Activated CD4-positive, CD25-positive, alpha-beta regulatory T cell treated with anti-CD3 and anti-CD28 coated beads, Interleukin-2, amount 50 U/mL, for 24 hours (primary cell): ENCODE data around the gene ANKRD40.

Experiments used
- ATAC-seq, 2 donors: fragments of 150-1000 bp; cut with Tn5 transposase; one replicate each; pipeline ENCODE4 v1.10.0; 2021; ENCODE audit warnings: mild to moderate bottlenecking in 1 of 2, moderate library complexity in 1 of 2

Gene ANKRD40

DNA sequence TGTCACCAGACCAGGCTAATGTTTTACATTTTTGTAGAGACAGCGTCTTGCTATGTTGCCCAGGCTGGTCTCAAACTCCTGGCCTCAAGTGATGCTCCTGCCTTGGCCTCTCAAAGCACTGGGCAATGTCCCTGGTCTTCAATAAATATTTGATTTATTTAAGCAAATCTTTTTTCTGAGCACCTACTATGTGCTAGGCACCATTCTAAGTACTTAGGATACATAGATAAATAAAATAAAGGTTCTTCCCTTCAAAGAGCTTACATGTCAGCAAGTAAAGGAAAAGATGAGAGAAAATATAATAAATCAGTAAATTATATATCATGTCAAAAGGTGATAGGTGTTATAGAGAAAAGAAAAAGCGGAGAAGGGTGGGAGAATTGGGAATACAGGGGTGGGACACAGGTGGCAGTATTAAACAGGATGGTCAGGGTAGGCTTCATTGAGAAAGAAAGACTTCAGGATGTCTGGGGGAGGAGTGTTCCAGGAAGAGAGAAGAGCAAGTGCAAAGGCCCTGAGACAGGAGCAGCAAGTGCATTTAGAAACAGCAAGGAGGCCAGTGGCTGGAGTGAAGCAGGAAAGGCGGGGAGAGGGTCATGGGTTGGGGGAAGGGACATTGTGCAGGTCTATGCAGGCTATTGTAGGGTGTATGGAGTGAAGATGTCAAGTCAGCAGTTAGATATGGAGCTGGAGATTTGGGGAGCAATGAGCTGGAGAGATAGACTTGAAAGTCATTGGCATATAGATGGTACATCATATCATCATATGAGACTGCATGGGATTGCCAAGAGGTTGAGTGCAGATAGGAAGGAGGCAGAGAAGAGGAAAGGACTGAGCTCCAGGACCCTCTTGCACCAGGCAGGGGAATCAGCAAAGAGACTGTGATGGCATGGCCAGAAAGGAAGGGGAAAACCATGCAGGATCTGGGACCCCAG lies 61.7 kb downstream of the ANKRD40 start:
- ATAC-seq, result no peak
